ENCODE measurements around the gene IGF2.

DNA sequence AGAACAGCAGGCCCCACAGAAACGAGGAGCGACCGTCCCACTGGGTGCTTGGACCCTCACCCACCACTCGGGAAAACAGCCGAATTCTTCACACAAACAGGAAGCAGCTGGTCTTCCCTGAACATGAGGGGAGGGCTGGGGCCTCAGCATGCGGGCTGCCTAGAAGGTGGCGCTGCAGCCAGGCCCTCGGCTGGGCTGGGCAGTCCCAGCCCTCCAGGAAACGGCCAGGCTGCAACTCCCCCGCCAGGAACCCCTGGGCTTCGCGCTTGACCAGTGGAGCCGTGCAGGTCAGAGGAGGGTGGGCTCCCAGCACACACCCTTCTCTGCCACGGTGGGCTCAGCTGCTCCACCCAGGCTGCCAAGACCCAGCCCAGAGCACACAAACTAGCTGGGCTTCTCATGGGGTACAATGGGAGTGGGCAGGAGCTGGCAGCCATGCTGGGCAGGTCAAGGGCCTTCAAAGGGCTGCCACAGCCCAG lies 29.6 kb downstream of the IGF2 start:
- TF ChIP-seq, protein P1, sequence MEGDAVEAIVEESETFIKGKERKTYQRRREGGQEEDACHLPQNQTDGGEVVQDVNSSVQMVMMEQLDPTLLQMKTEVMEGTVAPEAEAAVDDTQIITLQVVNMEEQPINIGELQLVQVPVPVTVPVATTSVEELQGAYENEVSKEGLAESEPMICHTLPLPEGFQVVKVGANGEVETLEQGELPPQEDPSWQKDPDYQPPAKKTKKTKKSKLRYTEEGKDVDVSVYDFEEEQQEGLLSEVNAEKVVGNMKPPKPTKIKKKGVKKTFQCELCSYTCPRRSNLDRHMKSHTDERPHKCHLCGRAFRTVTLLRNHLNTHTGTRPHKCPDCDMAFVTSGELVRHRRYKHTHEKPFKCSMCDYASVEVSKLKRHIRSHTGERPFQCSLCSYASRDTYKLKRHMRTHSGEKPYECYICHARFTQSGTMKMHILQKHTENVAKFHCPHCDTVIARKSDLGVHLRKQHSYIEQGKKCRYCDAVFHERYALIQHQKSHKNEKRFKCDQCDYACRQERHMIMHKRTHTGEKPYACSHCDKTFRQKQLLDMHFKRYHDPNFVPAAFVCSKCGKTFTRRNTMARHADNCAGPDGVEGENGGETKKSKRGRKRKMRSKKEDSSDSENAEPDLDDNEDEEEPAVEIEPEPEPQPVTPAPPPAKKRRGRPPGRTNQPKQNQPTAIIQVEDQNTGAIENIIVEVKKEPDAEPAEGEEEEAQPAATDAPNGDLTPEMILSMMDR (conservative IDR thresholded peaks at IDR 0.05; ENCODE audit: low read depth, low read length), result no peak
- TF ChIP-seq EZH2phosphoT487 (IDR thresholded peaks at IDR 0.05; ENCODE audit: borderline replicate concordance, low read length) (no peak), EZH2 (IDR thresholded peaks at IDR 0.05; ENCODE audit: low read length, unreplicated experiment) (no peak)

All from PC-3 (cell line).